Renal cortex interstitium (tissue), 11 donors: ENCODE results near the gene MYCL. TPM values are rescaled to one million over a fixed set of nuclear protein-coding genes. Genes with fewer than 3 reads are reported as not detected.
"Not testable (repeated sequence)": the region's sequence is repeated elsewhere in the genome, so short reads cannot be mapped to it uniquely, and the experiment has no call there.

ENCODE experiments used
- DNase-seq, 11 donors: peaks; one replicate each; pipeline ENCODE4 v3.0.0-alpha.2; 2013; ENCODE audit warnings: low read depth in 9 of 11, low spot score in 4 of 11; ENCODE audit errors: extremely low read depth in 1 of 11
- polyA plus RNA-seq, 3 donors: library from polyadenylated mRNA; unstranded; fragments of 120-200 nt; gene quantifications; one replicate each; pipeline ENCODE4 v1.2.1, GENCODE V29; 2013; ENCODE audit not compliant: insufficient read length in 3 of 3

MYCL gene
- polyA plus RNA-seq, 3 donors, result 7.5 to 8.4 (median 8.1) TPM

DNA sequence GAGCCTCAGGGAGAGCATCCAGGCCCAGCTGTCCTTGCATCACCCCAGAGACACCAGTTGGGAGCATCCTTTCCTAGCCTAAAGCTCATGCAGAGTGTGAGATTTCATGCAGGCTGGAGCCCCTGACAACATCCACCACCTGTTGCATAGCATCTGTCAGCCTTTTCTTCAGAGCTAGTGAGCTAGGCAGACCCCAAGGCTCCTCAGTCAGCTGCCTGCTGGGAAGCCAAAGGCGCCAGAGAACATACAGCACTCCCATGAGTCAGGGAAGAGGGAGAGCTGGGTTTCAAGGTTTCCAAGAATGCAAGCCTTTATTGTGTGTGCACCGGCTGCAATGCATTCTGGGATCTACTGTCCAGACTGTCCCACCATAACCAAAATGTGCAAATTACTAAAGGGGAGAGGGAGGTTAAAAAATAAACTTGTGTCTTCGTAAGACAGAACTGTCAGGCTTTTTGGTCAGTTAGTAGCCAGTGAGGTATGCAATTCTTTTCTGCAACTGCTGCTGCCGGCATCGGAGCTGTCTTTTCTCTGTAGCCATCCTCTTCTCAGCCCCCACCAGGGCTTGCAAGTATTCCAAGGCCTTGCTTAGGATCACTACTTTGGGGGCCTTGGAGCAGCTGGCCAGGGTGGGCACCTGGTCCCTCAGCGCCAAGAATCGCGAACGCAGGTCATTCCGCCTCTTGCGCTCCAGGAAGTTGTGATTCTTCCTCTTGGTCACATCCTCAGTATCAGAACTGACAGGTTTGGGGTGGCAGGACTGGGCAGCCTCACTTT, 4.6 kb downstream of the MYCL start:
- DNase-seq, result no peak

DNA sequence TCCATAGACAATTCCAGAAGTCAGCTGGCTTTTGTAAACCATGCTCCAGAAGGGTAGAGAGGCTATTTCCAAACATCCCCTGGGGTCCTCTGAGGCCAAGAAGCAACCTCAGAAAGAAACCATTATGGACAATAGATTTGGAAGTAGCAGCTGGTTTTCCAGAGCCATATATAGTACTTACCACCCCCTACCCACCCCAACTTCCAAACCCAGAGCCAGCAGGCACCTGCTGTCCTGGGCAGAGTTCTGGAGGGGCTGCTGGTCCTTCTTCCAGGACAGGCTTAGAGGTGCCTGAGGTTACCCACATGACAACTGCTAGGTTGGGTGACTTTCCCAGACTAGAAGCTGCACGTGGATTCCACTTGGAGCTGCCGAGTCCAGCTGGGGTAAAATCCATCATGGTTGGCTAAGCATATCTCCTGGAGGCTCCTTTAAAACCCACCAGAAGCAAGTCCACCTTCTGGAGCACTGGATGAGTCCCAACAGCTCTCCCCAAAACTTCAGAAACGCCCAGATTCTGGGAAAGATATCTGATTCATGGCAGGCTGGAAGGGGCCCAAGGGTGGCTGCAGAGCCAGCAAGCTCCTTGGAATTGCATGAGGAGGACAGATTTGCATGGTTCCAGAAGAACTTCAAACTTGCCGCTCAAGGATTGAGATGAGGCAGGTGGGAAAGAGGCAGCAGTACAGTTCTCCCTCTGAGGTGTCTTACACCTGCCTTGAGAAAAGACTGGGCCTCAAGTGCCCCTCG, 5.8 kb downstream of the MYCL start:
- DNase-seq, result no peak

DNA sequence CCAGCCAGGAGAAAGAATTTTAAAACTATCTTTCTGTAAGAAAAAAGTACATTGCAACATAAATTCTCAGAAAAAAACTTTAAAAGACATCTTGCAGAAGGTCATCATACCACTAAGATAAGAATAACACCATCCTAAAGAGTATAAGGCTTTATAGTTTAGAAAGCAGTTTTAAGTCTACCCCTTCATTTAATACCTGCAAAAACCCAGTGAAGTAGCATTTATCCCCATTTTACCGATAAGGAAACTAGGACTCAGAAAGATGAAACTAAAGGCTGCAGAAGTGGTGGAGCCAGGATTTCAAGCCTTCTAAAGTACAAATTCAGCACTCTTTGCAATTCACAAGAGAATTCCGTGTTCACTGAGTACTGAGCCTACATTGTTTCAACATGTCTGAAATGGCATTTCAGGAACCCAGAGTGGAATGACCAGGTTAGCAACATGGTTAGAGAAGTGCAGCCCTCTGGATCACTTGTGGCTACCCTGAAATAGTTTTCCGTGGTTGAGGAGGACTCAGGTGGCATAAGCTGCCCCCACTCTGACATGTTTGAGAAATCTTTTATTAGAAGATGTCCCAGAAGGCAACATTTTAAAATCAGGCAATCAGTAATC, 6.7 kb downstream of the MYCL start:
- no peak for DNase-seq

DNA sequence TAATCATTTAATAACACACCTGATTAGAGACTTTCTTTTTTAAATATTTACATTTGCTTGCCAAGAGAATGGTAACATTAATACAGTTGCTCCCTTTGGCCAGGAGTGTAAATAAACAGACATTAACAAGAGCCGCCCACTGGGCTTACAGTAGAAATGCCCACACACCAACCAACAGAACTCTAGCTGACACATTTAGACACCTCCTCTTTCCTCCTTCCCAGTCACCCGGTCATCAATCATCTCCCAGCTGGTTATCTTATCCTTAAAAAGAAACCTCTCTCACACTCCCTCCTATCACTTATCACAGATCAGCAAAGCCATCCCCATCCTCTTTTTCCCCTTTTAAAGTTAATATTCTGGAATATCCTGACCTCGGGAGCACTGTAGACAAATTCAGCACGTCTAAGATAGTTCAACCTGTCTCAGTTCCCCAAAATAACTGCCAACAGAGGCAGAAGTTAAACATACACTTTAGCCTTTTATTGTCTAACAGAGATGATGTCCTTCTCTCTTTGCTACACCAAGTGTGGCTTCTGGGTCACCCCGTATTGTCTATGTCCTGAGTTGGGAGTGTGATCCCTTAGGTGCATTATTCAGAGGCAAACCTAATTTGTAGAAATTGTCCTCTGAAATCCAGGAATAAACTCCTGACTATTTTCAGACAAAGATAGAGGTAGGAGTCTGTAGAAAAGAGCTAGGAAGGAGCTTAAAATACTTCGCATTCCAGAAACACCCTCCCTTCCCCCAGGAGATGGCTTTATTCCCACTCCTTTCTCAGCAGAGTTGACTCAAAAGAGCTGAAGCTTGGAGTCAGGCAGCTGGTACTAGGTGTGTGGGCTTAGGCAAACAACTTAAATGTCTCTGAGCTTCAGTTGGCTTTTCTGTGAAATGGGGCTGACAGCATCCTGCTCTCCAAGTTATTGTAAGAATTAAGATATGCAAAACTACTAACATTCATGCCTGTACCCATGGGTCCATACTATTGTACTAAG, 8.8 kb downstream of the MYCL start:
- peak in 2 of 11 donors; percentile 38 to 67 for DNase-seq

- DNase-seq, result no peak
These were observed 10.8 kb downstream of the MYCL start for GRCh38 chr1:39890880-39891279.

DNA sequence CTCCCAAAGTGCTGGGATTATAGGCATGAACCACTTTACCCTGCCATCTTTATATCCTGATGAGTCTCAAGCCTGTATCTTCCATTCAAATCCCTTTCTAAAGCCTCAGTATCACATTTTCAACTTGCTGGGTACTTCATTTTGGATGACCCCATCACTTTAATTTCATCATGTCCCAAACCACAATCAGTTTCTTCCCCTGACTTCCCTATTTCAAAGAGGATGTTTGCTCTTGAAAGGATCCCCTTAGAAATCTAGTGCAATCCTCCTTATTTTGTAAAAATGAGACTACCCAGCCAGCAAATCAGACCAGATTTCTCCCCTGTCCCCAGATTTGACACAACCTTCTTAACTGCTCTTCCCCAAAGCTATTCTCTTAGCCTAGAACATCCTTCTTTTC, 11.4 kb downstream of the MYCL start:
- DNase-seq, result no peak

DNA sequence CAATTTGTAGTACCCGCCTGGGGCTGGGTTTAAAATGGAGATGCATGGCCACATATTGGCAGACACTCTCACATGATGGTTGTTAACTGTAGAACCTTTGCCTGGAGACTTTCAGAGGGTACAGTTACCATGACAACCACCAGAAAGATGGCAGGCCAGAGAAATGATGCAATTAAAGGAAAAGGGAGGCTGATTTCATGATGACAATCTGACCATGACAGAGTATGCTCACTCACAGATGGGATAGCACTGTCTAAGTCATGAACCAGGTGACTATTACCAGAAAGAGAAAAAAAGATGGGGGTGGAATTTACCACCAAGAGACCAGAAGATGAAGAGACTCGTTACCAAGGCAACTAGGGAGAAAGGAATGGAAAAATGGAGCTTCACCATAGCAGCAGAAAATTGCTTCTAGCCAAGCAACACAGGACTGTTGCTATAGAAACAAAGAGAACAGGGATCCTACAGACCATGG, 14.9 kb downstream of the MYCL start:
- DNase-seq, result no peak

DNA sequence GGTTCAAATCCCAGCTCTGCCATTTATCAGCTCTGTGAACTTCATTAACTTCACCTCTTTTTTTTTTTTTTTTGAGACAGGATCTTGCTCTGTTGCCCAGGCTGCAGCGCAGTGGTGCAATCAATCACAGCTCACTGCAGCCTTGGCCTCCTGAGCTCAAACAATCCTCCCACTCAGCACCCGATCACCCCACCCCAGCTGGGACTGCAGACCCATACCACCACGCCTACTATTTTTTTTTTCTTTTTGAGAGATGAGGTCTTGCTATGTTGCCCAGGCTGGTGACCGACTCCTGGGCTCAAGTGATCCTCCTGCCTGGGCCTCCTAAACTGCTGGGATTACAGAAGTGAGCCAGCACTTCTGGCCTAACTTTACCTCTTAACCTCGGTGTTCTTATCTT, 16.2 kb downstream of the MYCL start:
- no peak for DNase-seq

GRCh38 chr1:39882152-39882551, 19.6 kb downstream of the MYCL start:
- DNase-seq, result no peak

GRCh38 chr1:39877980-39878956, 23.4 kb downstream of the MYCL start:
- no peak for DNase-seq

DNA sequence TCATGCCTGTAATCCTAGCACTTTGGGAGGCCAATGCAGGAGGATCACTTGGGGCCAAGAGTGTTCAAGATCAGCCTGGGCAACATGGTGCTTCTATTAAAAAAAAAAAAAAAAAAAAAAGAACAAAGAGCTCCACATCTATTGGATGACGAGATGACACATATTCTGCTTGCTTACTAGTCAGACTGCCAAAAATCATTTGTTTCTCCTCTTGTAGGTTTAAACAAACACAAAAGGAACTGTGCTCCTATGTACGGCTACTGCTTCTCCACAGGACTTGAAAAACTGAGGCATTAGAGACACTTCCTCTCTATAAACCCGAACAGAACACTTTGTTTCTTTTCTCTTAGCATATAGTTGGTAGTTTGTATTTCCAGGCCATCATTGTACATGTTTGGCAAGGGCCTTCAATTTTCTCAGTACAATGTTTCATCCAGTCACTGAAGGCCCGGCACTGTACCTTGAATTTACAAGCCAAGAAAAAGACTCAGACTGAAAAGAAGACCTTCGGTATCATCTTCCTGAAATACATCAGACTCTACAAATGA, 24.4 kb downstream of the MYCL start:
- no peak for DNase-seq

- DNase-seq, result no peak
These were observed 25.6 kb downstream of the MYCL start for GRCh38 chr1:39876144-39876543.

GRCh38 chr1:39872698-39873097, 29.0 kb downstream of the MYCL start:
- DNase-seq, result no peak

GRCh38 chr1:39871796-39872195, 29.9 kb downstream of the MYCL start:
- no peak for DNase-seq

DNA sequence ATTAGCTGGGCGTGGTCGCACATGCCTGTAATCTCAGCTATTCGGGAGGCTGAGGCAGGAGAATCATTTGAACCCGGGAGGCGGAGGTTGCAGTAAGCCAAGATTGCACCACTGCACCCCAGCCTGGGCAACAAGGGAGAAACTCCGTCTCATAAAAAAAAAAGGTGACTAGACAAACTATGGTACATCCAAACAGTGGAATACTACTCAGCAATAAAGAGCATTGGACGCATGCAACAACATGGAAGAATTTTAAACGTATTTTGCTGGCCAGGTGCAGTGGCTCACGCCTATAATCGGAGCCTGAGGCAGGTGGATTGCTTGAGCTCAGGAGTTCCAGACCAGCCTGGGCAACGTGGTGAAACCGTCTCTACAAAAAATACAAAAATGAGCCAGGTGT, 30.7 kb downstream of the MYCL start:
- not testable (repeated sequence) for DNase-seq

DNA sequence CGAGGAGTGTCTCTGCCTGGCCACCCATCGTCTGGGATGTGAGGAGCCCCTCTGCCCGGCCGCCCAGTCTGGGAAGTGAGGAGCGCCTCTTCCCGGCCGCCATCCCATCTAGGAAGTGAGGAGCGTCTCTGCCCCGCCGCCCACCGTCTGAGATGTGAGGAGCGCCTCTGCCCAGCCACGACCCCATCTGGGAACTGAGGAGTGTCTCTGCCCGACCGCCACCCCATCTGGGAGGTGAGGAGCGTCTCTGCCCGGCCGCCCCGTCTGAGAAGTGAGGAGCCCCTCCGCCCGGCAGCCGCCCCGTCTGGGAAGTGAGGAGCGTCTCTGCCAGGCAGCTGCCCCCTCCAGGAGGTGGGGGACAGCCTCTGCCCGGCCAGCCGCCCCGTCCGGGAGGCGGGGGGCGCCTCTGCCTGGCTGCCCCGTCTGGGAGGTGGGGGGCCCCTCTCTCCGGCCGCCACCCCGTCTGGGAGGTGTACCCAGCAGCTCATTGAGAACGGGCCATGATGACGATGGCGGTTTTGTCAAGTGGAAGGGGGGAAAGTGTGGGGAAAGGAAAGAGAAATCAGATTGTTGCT, 32.1 kb downstream of the MYCL start:
- DNase-seq, result not testable (repeated sequence)

- no peak for DNase-seq
These were observed 35.0 kb downstream of the MYCL start for GRCh38 chr1:39866767-39867166.
